ENCODE measurements around the gene GUSB. TPM values are rescaled to one million over a fixed set of nuclear protein-coding genes. Genes with fewer than 3 reads are reported as not detected.

GUSB gene
- total and polyA plus RNA-seq, 9 of the 15 experiments (the other 6 are each of a cell fraction or from before 2014, with no cell fraction given) = 22.7 to 102 (median 60.1) TPM

DNA sequence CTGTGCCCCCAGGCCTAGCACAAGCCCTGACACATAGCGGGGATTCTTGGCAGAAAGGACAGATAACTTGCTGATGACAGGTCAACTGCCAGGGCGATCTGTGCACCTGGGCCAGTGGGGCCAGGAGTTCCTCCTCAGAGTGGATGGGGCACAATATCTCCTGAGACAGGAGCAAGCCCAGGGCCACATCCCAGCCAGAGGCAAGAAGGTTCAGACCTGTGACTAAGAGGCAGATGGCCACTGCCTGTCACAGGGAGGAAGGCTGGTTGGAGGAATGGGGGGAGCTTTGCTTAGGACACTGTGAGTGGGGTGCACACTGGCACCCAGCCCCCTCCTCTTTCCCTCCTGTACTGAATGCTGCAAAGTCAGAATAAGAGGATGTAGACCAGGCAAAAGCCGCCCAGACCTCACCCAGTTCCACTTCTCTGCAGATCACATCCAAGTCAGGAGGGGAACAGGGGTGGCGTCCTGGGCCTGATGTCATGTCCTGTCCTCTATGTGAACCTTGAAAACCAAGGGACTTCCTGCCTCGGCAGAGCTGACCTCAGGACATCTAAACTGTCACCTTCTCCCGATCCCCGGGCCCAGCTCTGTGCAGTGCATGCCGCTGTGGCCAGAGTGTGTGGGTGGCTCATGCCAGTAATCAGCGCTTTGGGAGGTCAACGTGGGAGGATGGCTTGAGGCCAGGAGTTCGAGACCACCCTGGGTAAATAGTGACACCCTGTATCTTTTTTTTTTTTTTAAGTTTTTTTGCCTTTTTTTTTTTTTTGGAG is 1.3 kb downstream of the GUSB start (continued):
- TF ChIP-seq, protein P1, sequence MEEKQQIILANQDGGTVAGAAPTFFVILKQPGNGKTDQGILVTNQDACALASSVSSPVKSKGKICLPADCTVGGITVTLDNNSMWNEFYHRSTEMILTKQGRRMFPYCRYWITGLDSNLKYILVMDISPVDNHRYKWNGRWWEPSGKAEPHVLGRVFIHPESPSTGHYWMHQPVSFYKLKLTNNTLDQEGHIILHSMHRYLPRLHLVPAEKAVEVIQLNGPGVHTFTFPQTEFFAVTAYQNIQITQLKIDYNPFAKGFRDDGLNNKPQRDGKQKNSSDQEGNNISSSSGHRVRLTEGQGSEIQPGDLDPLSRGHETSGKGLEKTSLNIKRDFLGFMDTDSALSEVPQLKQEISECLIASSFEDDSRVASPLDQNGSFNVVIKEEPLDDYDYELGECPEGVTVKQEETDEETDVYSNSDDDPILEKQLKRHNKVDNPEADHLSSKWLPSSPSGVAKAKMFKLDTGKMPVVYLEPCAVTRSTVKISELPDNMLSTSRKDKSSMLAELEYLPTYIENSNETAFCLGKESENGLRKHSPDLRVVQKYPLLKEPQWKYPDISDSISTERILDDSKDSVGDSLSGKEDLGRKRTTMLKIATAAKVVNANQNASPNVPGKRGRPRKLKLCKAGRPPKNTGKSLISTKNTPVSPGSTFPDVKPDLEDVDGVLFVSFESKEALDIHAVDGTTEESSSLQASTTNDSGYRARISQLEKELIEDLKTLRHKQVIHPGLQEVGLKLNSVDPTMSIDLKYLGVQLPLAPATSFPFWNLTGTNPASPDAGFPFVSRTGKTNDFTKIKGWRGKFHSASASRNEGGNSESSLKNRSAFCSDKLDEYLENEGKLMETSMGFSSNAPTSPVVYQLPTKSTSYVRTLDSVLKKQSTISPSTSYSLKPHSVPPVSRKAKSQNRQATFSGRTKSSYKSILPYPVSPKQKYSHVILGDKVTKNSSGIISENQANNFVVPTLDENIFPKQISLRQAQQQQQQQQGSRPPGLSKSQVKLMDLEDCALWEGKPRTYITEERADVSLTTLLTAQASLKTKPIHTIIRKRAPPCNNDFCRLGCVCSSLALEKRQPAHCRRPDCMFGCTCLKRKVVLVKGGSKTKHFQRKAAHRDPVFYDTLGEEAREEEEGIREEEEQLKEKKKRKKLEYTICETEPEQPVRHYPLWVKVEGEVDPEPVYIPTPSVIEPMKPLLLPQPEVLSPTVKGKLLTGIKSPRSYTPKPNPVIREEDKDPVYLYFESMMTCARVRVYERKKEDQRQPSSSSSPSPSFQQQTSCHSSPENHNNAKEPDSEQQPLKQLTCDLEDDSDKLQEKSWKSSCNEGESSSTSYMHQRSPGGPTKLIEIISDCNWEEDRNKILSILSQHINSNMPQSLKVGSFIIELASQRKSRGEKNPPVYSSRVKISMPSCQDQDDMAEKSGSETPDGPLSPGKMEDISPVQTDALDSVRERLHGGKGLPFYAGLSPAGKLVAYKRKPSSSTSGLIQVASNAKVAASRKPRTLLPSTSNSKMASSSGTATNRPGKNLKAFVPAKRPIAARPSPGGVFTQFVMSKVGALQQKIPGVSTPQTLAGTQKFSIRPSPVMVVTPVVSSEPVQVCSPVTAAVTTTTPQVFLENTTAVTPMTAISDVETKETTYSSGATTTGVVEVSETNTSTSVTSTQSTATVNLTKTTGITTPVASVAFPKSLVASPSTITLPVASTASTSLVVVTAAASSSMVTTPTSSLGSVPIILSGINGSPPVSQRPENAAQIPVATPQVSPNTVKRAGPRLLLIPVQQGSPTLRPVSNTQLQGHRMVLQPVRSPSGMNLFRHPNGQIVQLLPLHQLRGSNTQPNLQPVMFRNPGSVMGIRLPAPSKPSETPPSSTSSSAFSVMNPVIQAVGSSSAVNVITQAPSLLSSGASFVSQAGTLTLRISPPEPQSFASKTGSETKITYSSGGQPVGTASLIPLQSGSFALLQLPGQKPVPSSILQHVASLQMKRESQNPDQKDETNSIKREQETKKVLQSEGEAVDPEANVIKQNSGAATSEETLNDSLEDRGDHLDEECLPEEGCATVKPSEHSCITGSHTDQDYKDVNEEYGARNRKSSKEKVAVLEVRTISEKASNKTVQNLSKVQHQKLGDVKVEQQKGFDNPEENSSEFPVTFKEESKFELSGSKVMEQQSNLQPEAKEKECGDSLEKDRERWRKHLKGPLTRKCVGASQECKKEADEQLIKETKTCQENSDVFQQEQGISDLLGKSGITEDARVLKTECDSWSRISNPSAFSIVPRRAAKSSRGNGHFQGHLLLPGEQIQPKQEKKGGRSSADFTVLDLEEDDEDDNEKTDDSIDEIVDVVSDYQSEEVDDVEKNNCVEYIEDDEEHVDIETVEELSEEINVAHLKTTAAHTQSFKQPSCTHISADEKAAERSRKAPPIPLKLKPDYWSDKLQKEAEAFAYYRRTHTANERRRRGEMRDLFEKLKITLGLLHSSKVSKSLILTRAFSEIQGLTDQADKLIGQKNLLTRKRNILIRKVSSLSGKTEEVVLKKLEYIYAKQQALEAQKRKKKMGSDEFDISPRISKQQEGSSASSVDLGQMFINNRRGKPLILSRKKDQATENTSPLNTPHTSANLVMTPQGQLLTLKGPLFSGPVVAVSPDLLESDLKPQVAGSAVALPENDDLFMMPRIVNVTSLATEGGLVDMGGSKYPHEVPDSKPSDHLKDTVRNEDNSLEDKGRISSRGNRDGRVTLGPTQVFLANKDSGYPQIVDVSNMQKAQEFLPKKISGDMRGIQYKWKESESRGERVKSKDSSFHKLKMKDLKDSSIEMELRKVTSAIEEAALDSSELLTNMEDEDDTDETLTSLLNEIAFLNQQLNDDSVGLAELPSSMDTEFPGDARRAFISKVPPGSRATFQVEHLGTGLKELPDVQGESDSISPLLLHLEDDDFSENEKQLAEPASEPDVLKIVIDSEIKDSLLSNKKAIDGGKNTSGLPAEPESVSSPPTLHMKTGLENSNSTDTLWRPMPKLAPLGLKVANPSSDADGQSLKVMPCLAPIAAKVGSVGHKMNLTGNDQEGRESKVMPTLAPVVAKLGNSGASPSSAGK (IDR thresholded peaks at IDR 0.05) = no peak
- TF ChIP-seq HMGN3 (IDR thresholded peaks at IDR 0.05; ENCODE audit: borderline replicate concordance, extremely low read depth, insufficient read length, low read depth, low read length) (no peak), ZBTB7A (IDR thresholded peaks at IDR 0.05; ENCODE audit: borderline replicate concordance, control insufficient read depth, low read depth, low read length) (peak; percentile 40; the same call in 1 of the 2 replicates), ARNT (IDR thresholded peaks at IDR 0.05) (no peak), NFYB (IDR thresholded peaks at IDR 0.05; ENCODE audit: extremely low read depth, insufficient read length) (no peak), ZNF444 (CRISPR knock-in tag; IDR thresholded peaks at IDR 0.05) (no peak), PML (IDR thresholded peaks at IDR 0.05; ENCODE audit: low read length) (peak; percentile 50; the same call in 1 of the 2 replicates), MTA1 (IDR thresholded peaks at IDR 0.05; ENCODE audit: borderline replicate concordance) (peak; percentile 36; the same call in 1 of the 2 replicates)
- TF ChIP-seq, protein P2, sequence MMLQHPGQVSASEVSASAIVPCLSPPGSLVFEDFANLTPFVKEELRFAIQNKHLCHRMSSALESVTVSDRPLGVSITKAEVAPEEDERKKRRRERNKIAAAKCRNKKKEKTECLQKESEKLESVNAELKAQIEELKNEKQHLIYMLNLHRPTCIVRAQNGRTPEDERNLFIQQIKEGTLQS (IDR thresholded peaks at IDR 0.05) = peak; percentile 15; the same call in 1 of the 2 replicates
- TF ChIP-seq, protein P2 (CRISPR knock-in tag; conservative IDR thresholded peaks at IDR 0.05) = no peak
- TF ChIP-seq, protein P3, sequence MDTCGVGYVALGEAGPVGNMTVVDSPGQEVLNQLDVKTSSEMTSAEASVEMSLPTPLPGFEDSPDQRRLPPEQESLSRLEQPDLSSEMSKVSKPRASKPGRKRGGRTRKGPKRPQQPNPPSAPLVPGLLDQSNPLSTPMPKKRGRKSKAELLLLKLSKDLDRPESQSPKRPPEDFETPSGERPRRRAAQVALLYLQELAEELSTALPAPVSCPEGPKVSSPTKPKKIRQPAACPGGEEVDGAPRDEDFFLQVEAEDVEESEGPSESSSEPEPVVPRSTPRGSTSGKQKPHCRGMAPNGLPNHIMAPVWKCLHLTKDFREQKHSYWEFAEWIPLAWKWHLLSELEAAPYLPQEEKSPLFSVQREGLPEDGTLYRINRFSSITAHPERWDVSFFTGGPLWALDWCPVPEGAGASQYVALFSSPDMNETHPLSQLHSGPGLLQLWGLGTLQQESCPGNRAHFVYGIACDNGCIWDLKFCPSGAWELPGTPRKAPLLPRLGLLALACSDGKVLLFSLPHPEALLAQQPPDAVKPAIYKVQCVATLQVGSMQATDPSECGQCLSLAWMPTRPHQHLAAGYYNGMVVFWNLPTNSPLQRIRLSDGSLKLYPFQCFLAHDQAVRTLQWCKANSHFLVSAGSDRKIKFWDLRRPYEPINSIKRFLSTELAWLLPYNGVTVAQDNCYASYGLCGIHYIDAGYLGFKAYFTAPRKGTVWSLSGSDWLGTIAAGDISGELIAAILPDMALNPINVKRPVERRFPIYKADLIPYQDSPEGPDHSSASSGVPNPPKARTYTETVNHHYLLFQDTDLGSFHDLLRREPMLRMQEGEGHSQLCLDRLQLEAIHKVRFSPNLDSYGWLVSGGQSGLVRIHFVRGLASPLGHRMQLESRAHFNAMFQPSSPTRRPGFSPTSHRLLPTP (IDR thresholded peaks at IDR 0.05; ENCODE audit: borderline replicate concordance, extremely low read depth, insufficient read length) = peak; percentile 39

All from K562 (cell line).